ENCODE measurements around the gene SRGAP1.

SRGAP1 gene

DNA sequence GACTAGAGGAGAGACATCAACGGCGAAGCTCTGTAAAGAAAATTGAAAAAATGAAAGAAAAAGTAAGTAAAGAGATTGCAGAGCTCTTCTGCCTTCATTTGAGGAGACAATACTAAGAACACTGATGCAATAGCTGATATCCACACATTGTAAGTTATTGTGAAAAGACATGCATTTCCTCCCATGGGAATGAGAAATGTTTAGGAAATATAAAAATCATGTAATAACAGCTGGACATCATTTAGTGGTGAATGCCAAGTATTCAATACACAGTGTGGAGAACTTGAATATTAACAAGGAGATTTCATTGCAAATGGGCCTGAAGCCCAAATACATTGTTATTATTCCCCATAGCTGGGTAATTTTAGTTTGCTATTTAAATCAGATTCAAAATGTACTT lies 198.4 kb downstream of the SRGAP1 start:
- no peak overlapping the region for H3K4me3 ChIP-seq
- 0 out of 2 replicates have a peak, but pooled peaks cover 6% of the 10 kb centered on the region for H3K4me1 ChIP-seq
- H3K9me3 ChIP-seq: no peaks in the 10 kb centered on the region
- H4K20me1 ChIP-seq: no peaks in the 10 kb centered on the region
- H3K27ac ChIP-seq: no peak overlapping the region
- TF ChIP-seq Cebpa-rat (IDR thresholded peaks at IDR 0.05): no peak
- no peak overlapping the region for H3K9ac ChIP-seq
- H3K27me3 ChIP-seq: no peaks in the 10 kb centered on the region
- no peaks in the 10 kb centered on the region for H3K36me3 ChIP-seq
- no peak overlapping the region for H3K4me2 ChIP-seq

DNA sequence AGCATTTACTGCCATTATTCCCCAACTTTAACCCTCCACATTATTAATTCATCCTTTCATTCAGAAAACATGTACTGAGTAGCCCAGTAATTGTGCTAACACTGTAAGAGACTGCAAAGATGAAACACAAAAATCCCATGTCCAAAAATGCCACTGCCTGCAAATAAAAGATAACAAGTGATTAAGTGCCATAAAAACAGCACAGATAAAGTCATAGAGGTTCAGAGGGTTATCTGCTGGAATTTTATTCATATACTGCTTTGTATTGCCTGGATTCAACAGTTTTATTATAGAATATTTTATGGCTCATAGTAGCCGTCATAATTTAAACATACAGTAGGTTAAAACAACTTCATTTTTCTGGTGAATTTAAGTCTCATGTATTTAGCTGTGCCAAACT lies 199.7 kb downstream of the SRGAP1 start:
- H3K36me3 ChIP-seq: no peaks in the 10 kb centered on the region
- H3K4me2 ChIP-seq: no peak overlapping the region
- no peaks in the 10 kb centered on the region for H3K27me3 ChIP-seq
- no peak overlapping the region for H3K4me3 ChIP-seq
- no peaks in the 10 kb centered on the region for H4K20me1 ChIP-seq
- no peak for TF ChIP-seq Cebpa-rat (IDR thresholded peaks at IDR 0.05)
- H3K4me1 ChIP-seq: 0 out of 2 replicates have a peak, but pooled peaks cover 6% of the 10 kb centered on the region
- H3K9me3 ChIP-seq: no peaks in the 10 kb centered on the region
- no peak overlapping the region for H3K27ac ChIP-seq
- no peak overlapping the region for H3K9ac ChIP-seq

DNA sequence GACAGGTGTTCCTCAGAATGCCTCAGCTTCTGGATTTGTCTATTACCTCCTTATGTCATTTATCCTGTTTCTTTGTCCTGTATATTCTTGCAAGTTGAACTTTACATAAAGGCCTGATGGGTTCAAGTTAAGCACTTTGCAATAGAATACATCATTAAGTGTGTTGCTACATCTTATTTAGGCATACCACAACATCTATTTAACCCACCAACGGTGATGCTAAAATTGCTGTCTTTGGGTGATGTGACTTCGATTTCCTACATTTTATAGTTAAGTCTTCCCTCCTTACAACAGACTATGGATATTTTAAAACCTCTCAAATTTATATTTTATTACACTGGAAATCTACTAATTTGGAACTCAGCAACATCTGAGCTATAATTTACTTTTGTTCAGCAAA lies 206.6 kb downstream of the SRGAP1 start:
- no peak overlapping the region for H3K4me2 ChIP-seq
- no peak for TF ChIP-seq Cebpa-rat (IDR thresholded peaks at IDR 0.05)
- H3K36me3 ChIP-seq: no peaks in the 10 kb centered on the region
- H3K4me3 ChIP-seq: no peak overlapping the region
- H3K4me1 ChIP-seq: no peaks in the 10 kb centered on the region
- H3K27me3 ChIP-seq: no peaks in the 10 kb centered on the region
- no peak overlapping the region for H3K9ac ChIP-seq
- H3K27ac ChIP-seq: no peak overlapping the region
- no peaks in the 10 kb centered on the region for H3K9me3 ChIP-seq
- H4K20me1 ChIP-seq: no peaks in the 10 kb centered on the region

DNA sequence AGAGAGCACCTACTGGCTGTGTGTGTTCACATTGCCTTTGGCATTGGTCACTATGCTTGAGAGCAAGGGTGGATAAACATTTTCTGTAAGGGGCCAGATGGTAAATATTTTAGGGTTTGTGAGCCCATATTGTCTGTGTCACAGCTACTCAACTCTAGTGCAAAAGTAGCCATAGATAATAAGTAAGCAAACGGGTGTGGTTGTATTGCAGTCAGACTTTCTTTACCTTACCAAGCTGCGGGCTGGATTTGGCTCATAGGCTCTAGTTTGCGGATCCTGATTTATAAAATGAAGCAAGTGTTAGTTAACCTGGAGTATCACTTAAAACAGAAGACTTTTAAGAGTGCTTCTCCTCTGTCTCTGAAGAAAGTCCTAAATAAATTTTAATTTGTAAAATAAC lies 208.6 kb downstream of the SRGAP1 start:
- Histone ChIP-seq H3K27ac (no peak overlapping the region), H3K9ac (no peak overlapping the region), H3K4me3 (no peak overlapping the region), H4K20me1 (no peaks in the 10 kb centered on the region), H3K27me3 (no peaks in the 10 kb centered on the region), H3K4me2 (no peak overlapping the region), H3K36me3 (no peaks in the 10 kb centered on the region), H3K9me3 (no peaks in the 10 kb centered on the region), H3K4me1 (no peaks in the 10 kb centered on the region)
- TF ChIP-seq Cebpa-rat (IDR thresholded peaks at IDR 0.05): no peak

DNA sequence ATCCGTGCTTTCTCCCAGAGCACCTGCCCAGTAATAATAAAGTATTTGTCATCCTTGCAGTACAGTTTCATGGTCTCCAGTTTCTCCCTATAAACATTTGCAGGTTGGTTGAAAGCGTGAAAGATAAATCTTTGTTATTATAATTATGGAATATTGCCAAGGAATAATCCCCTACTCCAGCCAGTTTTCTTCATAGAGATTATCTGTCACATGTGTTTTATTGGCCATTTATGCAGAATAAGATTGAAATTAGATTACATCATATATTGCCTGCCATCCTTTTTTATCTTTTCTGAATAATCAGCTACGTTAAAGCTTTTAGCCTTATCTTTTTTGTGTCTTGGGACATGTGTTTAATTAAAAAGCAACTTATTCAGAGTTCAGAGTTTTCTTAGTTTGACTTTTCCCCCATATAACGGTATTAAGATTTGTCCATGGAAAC lies 209.6 kb downstream of the SRGAP1 start:
- Histone ChIP-seq H3K9me3 (no peaks in the 10 kb centered on the region), H3K9ac (no peak overlapping the region), H4K20me1 (no peaks in the 10 kb centered on the region), H3K27me3 (no peaks in the 10 kb centered on the region), H3K36me3 (no peaks in the 10 kb centered on the region), H3K4me2 (no peak overlapping the region), H3K27ac (no peak overlapping the region), H3K4me3 (no peak overlapping the region), H3K4me1 (no peaks in the 10 kb centered on the region)
- TF ChIP-seq Cebpa-rat (IDR thresholded peaks at IDR 0.05): no peak

DNA sequence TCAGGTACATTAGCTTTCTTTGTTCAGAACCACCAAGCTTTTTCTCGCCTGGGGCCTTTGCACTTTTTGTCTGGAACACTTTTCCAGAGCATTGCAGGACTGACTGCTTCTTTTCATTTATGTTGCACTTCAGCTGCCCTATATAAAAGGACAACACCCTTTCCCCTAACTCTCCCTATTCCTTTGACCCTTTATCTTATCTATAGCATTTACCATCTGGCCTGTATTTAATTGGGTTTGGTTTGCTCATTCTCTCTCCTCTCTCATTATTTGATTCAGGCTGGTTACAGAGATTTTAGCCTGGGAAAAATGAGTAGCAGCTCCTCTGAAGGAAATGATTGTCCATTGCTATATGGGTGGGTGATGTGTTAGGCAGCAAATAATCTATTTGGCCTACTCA lies 212.2 kb downstream of the SRGAP1 start:
- Histone ChIP-seq H3K36me3 (no peaks in the 10 kb centered on the region), H3K4me3 (no peak overlapping the region), H3K9ac (no peak overlapping the region), H3K27me3 (no peaks in the 10 kb centered on the region), H3K9me3 (no peaks in the 10 kb centered on the region), H4K20me1 (no peaks in the 10 kb centered on the region), H3K4me1 (no peaks in the 10 kb centered on the region), H3K4me2 (no peak overlapping the region), H3K27ac (no peak overlapping the region)
- TF ChIP-seq Cebpa-rat (IDR thresholded peaks at IDR 0.05): no peak

DNA sequence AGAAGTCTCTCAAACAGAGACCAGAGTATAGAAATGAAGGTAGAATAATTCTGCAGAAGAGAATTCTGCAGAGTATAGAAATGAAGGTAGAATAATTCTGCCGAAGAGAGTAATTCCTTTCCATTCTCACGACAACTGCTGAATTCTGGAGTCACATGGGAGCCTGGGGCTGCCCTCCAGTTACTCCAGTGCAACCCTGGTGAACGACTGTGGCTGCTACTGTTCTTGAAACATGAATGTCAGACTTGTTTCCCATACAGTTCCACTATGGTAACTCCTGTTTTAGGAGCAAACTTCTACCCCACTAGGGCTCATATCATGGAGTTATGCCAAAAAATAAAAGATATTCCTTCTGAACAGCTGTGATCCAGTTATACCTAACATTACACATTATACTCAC lies 213.2 kb downstream of the SRGAP1 start:
- Histone ChIP-seq H3K27ac (no peak overlapping the region), H3K27me3 (no peaks in the 10 kb centered on the region), H3K9me3 (no peaks in the 10 kb centered on the region), H4K20me1 (no peaks in the 10 kb centered on the region), H3K36me3 (no peaks in the 10 kb centered on the region), H3K4me2 (no peak overlapping the region), H3K4me3 (no peak overlapping the region), H3K4me1 (no peaks in the 10 kb centered on the region), H3K9ac (no peak overlapping the region)
- TF ChIP-seq Cebpa-rat (IDR thresholded peaks at IDR 0.05): no peak

DNA sequence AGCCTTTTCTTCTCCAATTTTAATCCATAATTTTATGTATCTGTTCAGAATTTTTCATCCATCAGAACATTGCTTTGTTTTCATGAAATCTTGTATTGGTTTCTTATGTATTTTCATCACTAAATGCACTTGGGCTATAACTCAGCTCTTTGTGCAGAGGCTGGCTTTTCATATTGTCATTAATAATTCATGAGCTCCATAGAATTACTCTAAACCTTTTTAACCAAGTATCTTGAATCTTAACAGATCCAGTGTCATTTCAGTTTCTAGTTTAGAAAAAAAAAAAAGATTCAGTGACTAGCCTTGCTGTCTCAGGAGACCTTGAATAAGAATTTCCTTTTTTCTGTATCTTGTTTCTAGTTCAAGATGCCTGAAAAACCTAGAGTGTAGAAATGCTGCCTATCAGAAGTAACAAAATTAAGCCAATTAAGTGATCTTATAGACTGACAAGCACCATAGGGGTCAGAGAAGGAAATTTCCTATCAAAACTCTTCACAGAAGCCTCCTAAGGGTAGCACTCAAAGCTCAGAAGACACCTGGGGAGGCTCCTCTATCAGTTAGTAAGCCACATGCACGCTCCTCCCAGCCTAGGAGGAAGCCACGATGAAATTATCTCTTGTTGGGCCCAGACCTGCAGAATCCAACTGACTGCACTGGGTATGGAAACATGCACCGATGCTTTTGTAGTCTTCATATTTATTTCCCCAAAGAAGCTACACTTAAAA lies 214.2 kb downstream of the SRGAP1 start:
- H3K36me3 ChIP-seq: no peaks in the 10 kb centered on the region
- H3K4me1 ChIP-seq: no peaks in the 10 kb centered on the region
- no peak overlapping the region for H3K27ac ChIP-seq
- no peak overlapping the region for H3K9ac ChIP-seq
- H3K9me3 ChIP-seq: no peaks in the 10 kb centered on the region
- no peak overlapping the region for H3K4me2 ChIP-seq
- no peaks in the 10 kb centered on the region for H3K27me3 ChIP-seq
- H4K20me1 ChIP-seq: no peaks in the 10 kb centered on the region
- no peak overlapping the region for H3K4me3 ChIP-seq
- TF ChIP-seq Cebpa-rat (IDR thresholded peaks at IDR 0.05): no peak

DNA sequence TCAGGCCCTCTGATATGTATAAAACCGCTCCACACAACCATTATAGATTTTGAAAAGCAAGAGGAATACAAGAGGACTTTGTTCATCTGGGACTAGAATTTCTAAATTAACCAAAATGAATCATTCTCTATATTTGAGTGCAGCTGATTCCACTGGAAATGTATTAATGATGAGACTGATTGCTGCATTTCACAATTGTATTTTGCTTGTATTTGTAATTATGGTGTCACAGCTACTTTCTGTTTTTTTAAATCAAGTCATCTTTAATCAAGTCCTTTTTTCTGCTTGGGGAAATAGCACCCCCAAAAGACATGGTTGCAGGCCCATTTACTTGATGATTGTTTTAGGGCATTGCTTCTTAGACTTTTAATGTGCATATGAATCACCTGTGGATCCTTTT lies 215.2 kb downstream of the SRGAP1 start:
- H3K9ac ChIP-seq: no peak overlapping the region
- no peak overlapping the region for H3K4me3 ChIP-seq
- H3K4me2 ChIP-seq: no peak overlapping the region
- TF ChIP-seq Cebpa-rat (IDR thresholded peaks at IDR 0.05): no peak
- H3K27ac ChIP-seq: no peak overlapping the region
- H3K4me1 ChIP-seq: no peaks in the 10 kb centered on the region
- H3K27me3 ChIP-seq: no peaks in the 10 kb centered on the region
- no peaks in the 10 kb centered on the region for H3K36me3 ChIP-seq
- no peaks in the 10 kb centered on the region for H3K9me3 ChIP-seq
- no peaks in the 10 kb centered on the region for H4K20me1 ChIP-seq

DNA sequence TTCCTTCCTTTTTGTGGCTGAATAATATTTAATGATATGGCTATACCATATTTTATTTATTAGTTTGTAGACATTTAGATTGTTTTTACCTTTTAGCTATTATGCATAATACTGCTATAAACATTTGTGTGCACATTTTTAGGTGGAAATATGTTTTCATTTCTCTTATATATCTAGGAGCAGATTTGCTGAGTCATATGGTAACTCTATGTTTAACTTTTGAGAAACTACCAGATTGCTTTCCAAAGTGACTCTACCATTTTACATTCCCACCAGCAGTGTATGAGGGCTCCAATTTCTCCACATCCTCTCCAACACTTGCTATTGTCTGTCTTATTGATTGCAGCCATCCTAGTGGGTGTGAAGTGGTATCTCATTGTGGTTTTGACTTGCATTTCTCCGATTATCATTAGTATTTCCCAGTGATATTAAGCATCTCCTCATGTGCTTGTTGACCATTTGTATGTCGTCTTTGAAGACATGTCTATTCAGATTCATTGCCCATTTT lies 217.4 kb downstream of the SRGAP1 start:
- TF ChIP-seq Cebpa-rat (IDR thresholded peaks at IDR 0.05): no peak

More for the DNA sequence above, 217.4 kb downstream of the SRGAP1 start:
- no peak overlapping the region for H3K4me2 ChIP-seq
- H3K36me3 ChIP-seq: no peaks in the 10 kb centered on the region
- no peaks in the 10 kb centered on the region for H3K27me3 ChIP-seq
- no peaks in the 10 kb centered on the region for H3K4me1 ChIP-seq
- no peaks in the 10 kb centered on the region for H3K9me3 ChIP-seq
- H3K9ac ChIP-seq: no peak overlapping the region
- no peak overlapping the region for H3K4me3 ChIP-seq
- no peaks in the 10 kb centered on the region for H4K20me1 ChIP-seq
- no peak overlapping the region for H3K27ac ChIP-seq

All from BLaER1 (cell line).